Activated naive CD4-positive, alpha-beta T cell treated with anti-CD3 and anti-CD28 coated beads, Interleukin-2, amount 50 U/mL, for 72 hours (primary cell): ENCODE data around the gene MYO5B. TPM values are rescaled to one million over a fixed set of nuclear protein-coding genes. Genes with fewer than 3 reads are reported as not detected.

ENCODE experiments used
- ATAC-seq, 2 donors: fragments of 150-1000 bp; cut with Tn5 transposase; 2 replicates each; pipeline ENCODE4 v1.10.0; 2021; ENCODE audit warnings: mild to moderate bottlenecking in 2 of 2, moderate library complexity in 2 of 2
- DNase-seq, 2 donors: peaks; one replicate each; pipeline ENCODE4 v3.0.0; 2021 to 2022; ENCODE audit warnings: low spot score in 2 of 2
- H3K27ac Mint-ChIP-seq, 2 donors: one replicate each; pipeline ENCODE4 v1.8.0; 2022; ENCODE audit warnings: mild to moderate bottlenecking in 2 of 2, mixed read lengths in 2 of 2
- H3K36me3 Mint-ChIP-seq, 2 donors: one replicate each; pipeline ENCODE4 v1.8.0; 2022; ENCODE audit warnings: mixed read lengths in 2 of 2
- H3K9me3 Mint-ChIP-seq, 2 donors: one replicate each; pipeline ENCODE4 v1.8.0; 2022; ENCODE audit warnings: mixed read lengths in 2 of 2
- total RNA-seq, 2 donors: library from RNA; stranded (reverse); gene quantifications; one replicate each; pipeline ENCODE4 v1.2.3, GENCODE V29; 2022

MYO5B gene
- total RNA-seq, 2 donors from 2014 or later, result 0.27 to 0.41 TPM

GRCh38 chr18:49966090-49966489 is 228.9 kb downstream of the MYO5B start:
- DNase-seq (no peak), ATAC-seq (no peak)
- Mint-ChIP-seq H3K9me3 (no peaks in the 10 kb centered on the region), H3K27ac (no peak overlapping the region), H3K36me3 (no peaks in the 10 kb centered on the region)

GRCh38 chr18:49963217-49963616 is 231.7 kb downstream of the MYO5B start:
- H3K27ac Mint-ChIP-seq, result no peak overlapping the region
- no peaks in the 10 kb centered on the region for H3K36me3 Mint-ChIP-seq
- H3K9me3 Mint-ChIP-seq, result no peaks in the 10 kb centered on the region
- DNase-seq, result no peak
- no peak for ATAC-seq

GRCh38 chr18:49961271-49961670 is 233.7 kb downstream of the MYO5B start:
- ATAC-seq, result peak; percentile 10 to 46
- no peaks in the 10 kb centered on the region for H3K9me3 Mint-ChIP-seq
- no peak overlapping the region for H3K27ac Mint-ChIP-seq
- no peaks in the 10 kb centered on the region for H3K36me3 Mint-ChIP-seq
- DNase-seq, result no peak

GRCh38 chr18:49960376-49960775 is 234.6 kb downstream of the MYO5B start:
- no peaks in the 10 kb centered on the region for H3K36me3 Mint-ChIP-seq
- no peak for ATAC-seq
- H3K27ac Mint-ChIP-seq, result no peak overlapping the region
- no peak for DNase-seq
- H3K9me3 Mint-ChIP-seq, result no peaks in the 10 kb centered on the region

GRCh38 chr18:49959176-49959575 is 235.8 kb downstream of the MYO5B start:
- Mint-ChIP-seq H3K9me3 (no peaks in the 10 kb centered on the region), H3K27ac (no peak overlapping the region), H3K36me3 (no peaks in the 10 kb centered on the region)
- DNase-seq, result peak in 1 of 2 donors; percentile 11
- ATAC-seq, result peak; percentile 88

- Mint-ChIP-seq H3K36me3 (no peaks in the 10 kb centered on the region), H3K9me3 (no peaks in the 10 kb centered on the region), H3K27ac (no peak overlapping the region)
- no peak for DNase-seq
- no peak for ATAC-seq
Observed at GRCh38 chr18:49955263-49955662, 239.7 kb downstream of the MYO5B start.

- ATAC-seq (peak in 1 of 2 donors; percentile 35), DNase-seq (no peak)
- Mint-ChIP-seq H3K27ac (no peak overlapping the region), H3K36me3 (no peaks in the 10 kb centered on the region), H3K9me3 (no peaks in the 10 kb centered on the region)
Observed at GRCh38 chr18:49953391-49953790, 241.6 kb downstream of the MYO5B start.

GRCh38 chr18:49949951-49950395 is 245.0 kb downstream of the MYO5B start:
- peak; percentile 34 to 60 for ATAC-seq
- Mint-ChIP-seq H3K36me3 (no peaks in the 10 kb centered on the region), H3K9me3 (no peaks in the 10 kb centered on the region), H3K27ac (peak overlapping the region in 1 of 2 donors; percentile 19)
- no peak for DNase-seq

- ATAC-seq (no peak), DNase-seq (no peak)
- no peak overlapping the region for H3K27ac Mint-ChIP-seq
- no peaks in the 10 kb centered on the region for H3K9me3 Mint-ChIP-seq
- H3K36me3 Mint-ChIP-seq, result no peaks in the 10 kb centered on the region
Observed at GRCh38 chr18:49948975-49949374, 246.0 kb downstream of the MYO5B start.

- Mint-ChIP-seq H3K27ac (no peak overlapping the region), H3K9me3 (peaks cover 0 to 5% of the 10 kb centered on the region in 2 donors), H3K36me3 (no peaks in the 10 kb centered on the region)
- no peak for ATAC-seq
- DNase-seq, result no peak
Observed at GRCh38 chr18:49944663-49945062, 250.3 kb downstream of the MYO5B start.

GRCh38 chr18:49936821-49937220 is 258.1 kb downstream of the MYO5B start:
- Mint-ChIP-seq H3K36me3 (no peaks in the 10 kb centered on the region), H3K9me3 (peaks cover 0 to 5% of the 10 kb centered on the region in 2 donors), H3K27ac (no peak overlapping the region)
- no peak for DNase-seq
- no peak for ATAC-seq

- Mint-ChIP-seq H3K27ac (no peak overlapping the region), H3K36me3 (no peaks in the 10 kb centered on the region), H3K9me3 (no peaks in the 10 kb centered on the region)
- ATAC-seq (no peak), DNase-seq (no peak)
Observed at GRCh38 chr18:49935215-49935614, 259.7 kb downstream of the MYO5B start.

- no peak for ATAC-seq
Observed at GRCh38 chr18:49934457-49934856, 260.5 kb downstream of the MYO5B start.

GRCh38 chr18:49933530-49934128 is 261.3 kb downstream of the MYO5B start:
- DNase-seq (no peak), ATAC-seq (peak; percentile 31 to 54)
- Mint-ChIP-seq H3K9me3 (no peaks in the 10 kb centered on the region), H3K36me3 (no peaks in the 10 kb centered on the region), H3K27ac (no peak overlapping the region)

More at GRCh38 chr18:49934457-49934856, 260.5 kb downstream of the MYO5B start:
- H3K9me3 Mint-ChIP-seq, result no peaks in the 10 kb centered on the region
- DNase-seq, result no peak
- no peak overlapping the region for H3K27ac Mint-ChIP-seq
- no peaks in the 10 kb centered on the region for H3K36me3 Mint-ChIP-seq

- no peak overlapping the region for H3K27ac Mint-ChIP-seq
- H3K9me3 Mint-ChIP-seq, result no peaks in the 10 kb centered on the region
- peaks cover 0 to 5% of the 10 kb centered on the region in 2 donors for H3K36me3 Mint-ChIP-seq
- no peak for ATAC-seq
- DNase-seq, result no peak
Observed at GRCh38 chr18:49931760-49932159, 263.2 kb downstream of the MYO5B start.

GRCh38 chr18:49931179-49931578 is 263.8 kb downstream of the MYO5B start:
- ATAC-seq, result no peak
- Mint-ChIP-seq H3K9me3 (no peaks in the 10 kb centered on the region), H3K36me3 (peaks cover 0 to 10% of the 10 kb centered on the region in 2 donors), H3K27ac (peak overlapping the region in 1 of 2 donors; percentile 58)
- DNase-seq, result no peak

GRCh38 chr18:49926106-49926745 is 268.7 kb downstream of the MYO5B start:
- H3K36me3 Mint-ChIP-seq, result peaks cover 0 to 19% of the 10 kb centered on the region in 2 donors
- H3K9me3 Mint-ChIP-seq, result peaks cover 0 to 4% of the 10 kb centered on the region in 2 donors
- no peak overlapping the region for H3K27ac Mint-ChIP-seq
- DNase-seq (no peak), ATAC-seq (no peak)
